Suprapubic skin (tissue), 4 donors: ENCODE data around the gene NOC4L. TPM values are rescaled to one million over a fixed set of nuclear protein-coding genes. Genes with fewer than 3 reads are reported as not detected.

ENCODE experiments used
- DNase-seq, 2 donors: peaks; one replicate each; pipeline ENCODE4 v3.0.0-alpha.2; 2019; ENCODE audit warnings: low spot score in 2 of 2
- H3K27ac ChIP-seq: fragments of 200-600 bp; sonication (generic); one replicate; pipeline ENCODE4 v1.5.1; 2019
- H3K27me3 ChIP-seq: fragments of 200-600 bp; sonication (generic); one replicate; pipeline ENCODE4 v1.5.1; 2019
- H3K36me3 ChIP-seq: fragments of 200-600 bp; sonication (generic); one replicate; pipeline ENCODE4 v1.5.1; 2019
- H3K4me1 ChIP-seq: fragments of 200-600 bp; sonication (generic); one replicate; pipeline ENCODE4 v1.5.1; 2019
- H3K4me3 ChIP-seq: fragments of 200-600 bp; sonication (generic); one replicate; pipeline ENCODE4 v1.5.1; 2019; ENCODE audit warnings: mild to moderate bottlenecking
- H3K9me3 ChIP-seq: fragments of 200-600 bp; sonication (generic); one replicate; pipeline ENCODE4 v1.5.1; 2019
- CTCF ChIP-seq, 2 donors: fragments of 200-600 bp in 1 of 2; fragments of 450-650 bp in 1 of 2; sonication (generic) in 1 of 2; IDR thresholded peaks; one replicate each; pipeline ENCODE4 v1.5.1; 2016 to 2019; ENCODE audit warnings: antibody characterized with exemption in 2 of 2, mild to moderate bottlenecking in 1 of 2, moderate library complexity in 1 of 2
- EP300 ChIP-seq: sonication (generic); formaldehyde crosslinking; IDR thresholded peaks from one replicate; pipeline ENCODE4 v1.6.1; 2017; ENCODE audit warnings: antibody characterized with exemption
- POLR2A ChIP-seq, 2 donors: fragments of 450-650 bp; IDR thresholded peaks; one replicate each; pipeline ENCODE4 v1.6.1; 2017; ENCODE audit warnings: antibody characterized with exemption in 2 of 2, mild to moderate bottlenecking in 2 of 2, moderate library complexity in 2 of 2
- POLR2AphosphoS5 ChIP-seq, 3 donors: sonication (generic); formaldehyde crosslinking; IDR thresholded peaks; one replicate each; pipeline ENCODE4 v1.6.1; 2017; ENCODE audit warnings: antibody characterized with exemption in 3 of 3
- WGBS: methylation state at CpG from one replicate; pipeline ENCODE4 v1.1.5; 2018; 5-methylcytosine and 5-hydroxymethylcytosine counted together
- total RNA-seq, 4 donors: library from RNA; depleted of rRNA; stranded (reverse); fragments of >200 nt; gene quantifications; one replicate each; pipeline ENCODE4 v1.1.0, GENCODE V29; 2016

NOC4L gene
- total RNA-seq, 4 donors from 2014 or later, result 13.9 to 20.4 (median 16.0) TPM

GRCh38 chr12:132176385-132176919 is 32.2 kb downstream of the NOC4L start:
- TF ChIP-seq POLR2AphosphoS5 (IDR thresholded peaks at IDR 0.05) (no peak), POLR2A (IDR thresholded peaks at IDR 0.05) (no peak), EP300 (no peak), CTCF (IDR thresholded peaks at IDR 0.05) (no peak)
- Histone ChIP-seq H3K9me3 (no peaks in the 10 kb centered on the region), H3K27me3 (peaks cover 88% of the 10 kb centered on the region), H3K36me3 (no peaks in the 10 kb centered on the region), H3K27ac (no peak overlapping the region), H3K4me1 (peaks cover 3% of the 10 kb centered on the region), H3K4me3 (no peak overlapping the region)
- DNase-seq, result no peak
- 76% methylated on average over 12 of the region's 19 CpGs for WGBS

- Histone ChIP-seq H3K4me3 (no peak overlapping the region), H3K9me3 (no peaks in the 10 kb centered on the region), H3K4me1 (peaks cover 3% of the 10 kb centered on the region), H3K27me3 (peaks cover 88% of the 10 kb centered on the region), H3K27ac (no peak overlapping the region), H3K36me3 (no peaks in the 10 kb centered on the region)
- DNase-seq, result no peak
- WGBS, result 69% methylated on average over 22 of the region's 25 CpGs
- TF ChIP-seq CTCF (IDR thresholded peaks at IDR 0.05) (no peak), POLR2A (IDR thresholded peaks at IDR 0.05) (no peak), POLR2AphosphoS5 (IDR thresholded peaks at IDR 0.05) (no peak), EP300 (no peak)
Measured at GRCh38 chr12:132176920-132177551, 32.8 kb downstream of the NOC4L start.

GRCh38 chr12:132178316-132178715 is 34.1 kb downstream of the NOC4L start:
- H3K4me1 ChIP-seq, result peaks cover 3% of the 10 kb centered on the region
- no peak for TF ChIP-seq POLR2AphosphoS5 (IDR thresholded peaks at IDR 0.05)
- no peak for TF ChIP-seq POLR2A (IDR thresholded peaks at IDR 0.05)
- no peak for TF ChIP-seq EP300
- TF ChIP-seq CTCF (IDR thresholded peaks at IDR 0.05), result no peak
- H3K27ac ChIP-seq, result no peak overlapping the region
- no peak for DNase-seq
- WGBS, result 31% methylated on average over 8 of the region's 8 CpGs
- H3K4me3 ChIP-seq, result no peak overlapping the region
- peaks cover 84% of the 10 kb centered on the region for H3K27me3 ChIP-seq
- no peaks in the 10 kb centered on the region for H3K36me3 ChIP-seq
- H3K9me3 ChIP-seq, result no peaks in the 10 kb centered on the region

- H3K4me3 ChIP-seq, result no peak overlapping the region
- H3K27ac ChIP-seq, result no peak overlapping the region
- peaks cover 3% of the 10 kb centered on the region for H3K4me1 ChIP-seq
- TF ChIP-seq POLR2A (IDR thresholded peaks at IDR 0.05) (no peak), POLR2AphosphoS5 (IDR thresholded peaks at IDR 0.05) (no peak), CTCF (IDR thresholded peaks at IDR 0.05) (no peak), EP300 (no peak)
- no peak for DNase-seq
- 50% methylated on average over 25 of the region's 39 CpGs for WGBS
- no peaks in the 10 kb centered on the region for H3K9me3 ChIP-seq
- H3K27me3 ChIP-seq, result peaks cover 78% of the 10 kb centered on the region
- H3K36me3 ChIP-seq, result no peaks in the 10 kb centered on the region
Measured at GRCh38 chr12:132178801-132179401, 34.6 kb downstream of the NOC4L start.
